CD4-positive, alpha-beta T cell treated with Interleukin-15 for 1 hour (primary cell): ENCODE data around the gene CLCA2.

ENCODE experiments used
- DNase-seq: peaks from one replicate; pipeline ENCODE4 v3.0.0-alpha.2; 2020

The CLCA2 gene

DNA sequence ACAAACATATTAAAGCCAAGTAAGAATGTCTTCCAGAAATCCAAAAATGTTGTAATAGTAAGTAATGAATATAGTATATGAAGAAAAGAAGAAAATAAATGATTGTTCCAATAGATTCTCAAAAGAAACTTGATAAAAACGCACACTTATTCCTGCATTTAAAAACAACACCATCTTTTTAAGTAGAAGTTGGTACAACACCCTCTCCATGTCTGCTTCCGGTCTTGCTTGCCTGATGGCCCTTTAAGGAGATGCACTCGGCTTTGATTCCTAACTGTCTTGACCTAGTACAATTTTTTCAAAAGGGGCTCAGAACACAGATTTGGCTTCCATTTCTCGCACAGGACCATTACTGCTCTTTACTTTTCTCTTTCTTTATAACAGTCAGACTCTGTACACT is 53.7 kb downstream of the CLCA2 start:
- no peak for DNase-seq

DNA sequence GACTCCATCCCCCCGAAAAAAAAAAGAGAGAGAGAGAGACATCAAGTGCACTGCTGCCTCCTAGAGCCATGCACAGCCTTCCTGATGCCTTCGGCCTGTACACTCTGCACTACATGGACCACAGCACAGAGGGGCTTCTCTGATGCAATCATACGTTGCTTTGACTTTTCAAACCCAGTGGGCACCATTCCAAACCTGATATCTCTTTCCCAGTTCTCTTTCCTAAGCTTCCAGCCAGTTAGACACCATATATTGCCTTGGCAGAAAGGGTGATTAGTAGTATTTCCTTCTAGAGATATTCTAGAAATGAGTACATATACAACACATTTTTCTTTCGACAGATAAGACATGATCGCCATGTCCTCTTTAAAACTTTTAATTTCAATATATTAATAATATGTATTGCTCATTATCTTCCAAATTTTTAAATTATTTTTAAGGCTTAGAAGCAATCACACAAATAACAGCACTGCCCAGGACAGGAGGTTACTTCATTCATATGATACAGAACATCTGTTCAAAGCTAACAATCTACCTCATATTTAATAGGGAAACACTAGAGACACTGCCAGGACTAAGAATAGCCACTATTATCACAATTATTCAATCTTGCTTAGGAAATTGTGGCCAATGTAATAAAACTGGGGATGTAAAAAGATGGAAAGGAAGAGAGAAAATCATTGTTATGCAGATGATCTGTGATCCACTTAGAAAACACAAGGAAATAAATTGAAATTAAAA is 54.6 kb downstream of the CLCA2 start:
- DNase-seq, result no peak

DNA sequence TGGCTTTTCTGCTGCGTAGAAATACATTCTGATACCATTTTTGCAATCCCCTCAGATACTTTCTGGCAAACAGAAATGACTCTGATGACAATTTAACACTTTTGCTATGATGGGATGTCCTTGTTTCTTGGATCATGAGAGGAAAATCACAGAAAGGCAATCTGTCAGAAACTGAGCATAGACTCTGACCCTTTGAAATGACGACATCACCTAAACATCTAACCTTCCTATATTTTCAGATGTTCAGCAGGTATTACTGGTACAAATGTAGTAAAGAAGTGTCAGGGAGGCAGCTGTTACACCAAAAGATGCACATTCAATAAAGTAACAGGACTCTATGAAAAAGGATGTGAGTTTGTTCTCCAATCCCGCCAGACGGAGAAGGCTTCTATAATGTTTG is 58.0 kb downstream of the CLCA2 start:
- DNase-seq, result no peak

DNA sequence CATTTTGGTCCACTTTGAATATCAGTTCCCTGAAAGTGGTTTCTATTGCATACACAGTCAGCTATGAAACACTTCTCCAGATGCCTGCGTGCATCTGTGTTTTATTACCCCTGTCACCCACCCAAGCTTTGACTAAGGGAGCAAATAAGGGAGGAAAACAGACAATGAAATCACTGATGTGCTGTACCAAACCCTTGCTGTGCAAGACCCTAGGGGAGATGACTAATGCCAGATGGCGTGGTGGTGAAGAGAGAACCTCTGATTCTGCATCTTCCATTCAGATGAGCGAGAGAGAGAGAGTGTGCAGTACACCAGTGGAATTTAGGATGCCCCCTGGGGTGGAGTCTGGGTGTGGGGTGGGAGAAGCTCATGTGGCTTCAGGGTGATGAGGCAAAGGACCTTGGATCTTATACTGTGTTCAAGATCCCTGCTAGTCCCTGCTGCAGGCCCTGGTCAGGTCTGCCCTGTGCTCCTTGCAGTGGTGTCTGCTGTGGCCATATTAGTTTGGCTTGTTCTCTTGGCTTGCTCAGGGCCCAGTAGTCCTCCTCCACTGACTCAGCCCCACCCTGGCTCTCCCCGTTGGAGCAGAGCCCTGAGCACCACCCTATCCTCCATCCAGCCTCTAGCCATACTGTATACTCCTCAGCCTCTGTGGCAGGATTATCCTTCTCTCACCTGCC is 63.3 kb downstream of the CLCA2 start:
- no peak for DNase-seq

DNA sequence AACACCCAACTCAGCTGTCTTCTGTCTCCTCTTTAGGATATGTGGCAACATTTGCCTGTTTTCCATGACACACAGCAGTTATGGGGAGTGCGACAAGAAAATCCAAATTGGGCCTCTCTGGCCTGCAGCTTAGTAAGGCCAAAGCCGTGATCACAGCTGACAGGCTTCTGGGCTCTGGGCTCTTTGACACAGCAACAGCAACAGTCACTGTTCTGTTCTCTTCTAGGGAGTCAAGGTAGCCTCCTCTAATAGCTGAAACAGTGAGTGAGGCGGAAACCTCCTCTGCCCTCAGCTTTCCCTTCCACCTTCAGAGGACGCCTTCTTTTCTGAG is 63.8 kb downstream of the CLCA2 start:
- no peak for DNase-seq

DNA sequence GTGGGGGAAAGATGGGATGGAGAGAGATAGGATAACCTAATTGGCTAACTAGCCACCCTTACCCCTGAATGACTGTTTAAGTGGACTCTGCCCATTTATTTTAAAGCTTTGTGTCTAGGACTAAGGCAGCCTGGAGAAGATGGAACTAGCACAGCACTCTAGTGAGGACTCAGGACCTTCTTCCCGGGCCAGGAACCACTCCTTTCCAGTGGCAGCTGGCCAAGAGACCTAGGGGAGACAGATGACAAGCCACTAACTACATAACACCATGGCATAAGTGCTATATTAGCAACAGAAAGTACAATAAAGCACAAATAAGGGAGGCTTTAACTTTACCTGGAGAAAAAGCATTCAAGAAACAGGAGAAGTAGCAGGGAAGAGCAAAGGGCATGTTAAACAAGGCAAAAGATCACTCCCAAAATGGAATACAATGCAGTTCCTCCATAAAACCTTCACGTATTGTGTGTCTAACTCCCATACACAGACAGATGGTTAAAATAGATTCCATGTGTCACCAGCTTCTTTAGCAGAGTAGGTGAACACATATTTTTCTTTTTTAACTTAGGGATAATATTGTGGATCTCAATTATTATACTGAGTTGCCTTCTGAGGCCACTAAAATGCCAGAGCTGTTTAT is 65.4 kb downstream of the CLCA2 start:
- DNase-seq, result no peak

DNA sequence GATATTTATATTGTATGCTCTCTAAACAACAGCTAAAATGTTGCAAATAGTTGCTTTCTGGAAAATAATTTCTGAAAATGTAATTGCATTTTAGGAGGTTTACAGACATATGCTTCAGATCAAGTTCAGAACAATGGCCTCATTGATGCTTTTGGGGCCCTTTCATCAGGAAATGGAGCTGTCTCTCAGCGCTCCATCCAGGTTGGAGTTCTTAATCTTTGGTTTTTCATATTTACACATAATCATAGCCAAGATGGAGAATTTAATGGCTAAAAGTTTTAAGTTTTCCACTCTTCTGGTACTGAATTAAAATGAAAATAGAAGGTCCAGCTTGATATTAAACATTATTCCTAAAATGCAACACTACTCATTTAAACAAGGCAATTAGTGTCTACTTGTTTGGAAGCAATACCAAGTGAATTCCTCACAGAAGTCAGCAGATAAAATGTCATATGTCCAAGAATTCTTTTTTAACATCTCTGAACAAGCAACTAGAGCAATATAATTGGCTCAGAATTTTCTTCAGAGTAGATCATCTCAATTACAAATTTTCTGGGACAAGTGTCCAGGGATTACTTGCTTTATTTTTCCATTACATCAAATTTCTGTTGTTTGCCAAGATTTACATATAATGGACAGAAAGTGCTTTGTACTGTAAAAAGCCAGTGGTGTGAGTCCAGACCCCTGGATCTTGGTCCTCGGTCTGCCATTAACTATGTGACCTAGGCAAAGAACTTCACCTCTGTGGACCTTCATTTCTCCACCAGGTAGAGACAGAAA is 67.4 kb downstream of the CLCA2 start:
- no peak for DNase-seq

DNA sequence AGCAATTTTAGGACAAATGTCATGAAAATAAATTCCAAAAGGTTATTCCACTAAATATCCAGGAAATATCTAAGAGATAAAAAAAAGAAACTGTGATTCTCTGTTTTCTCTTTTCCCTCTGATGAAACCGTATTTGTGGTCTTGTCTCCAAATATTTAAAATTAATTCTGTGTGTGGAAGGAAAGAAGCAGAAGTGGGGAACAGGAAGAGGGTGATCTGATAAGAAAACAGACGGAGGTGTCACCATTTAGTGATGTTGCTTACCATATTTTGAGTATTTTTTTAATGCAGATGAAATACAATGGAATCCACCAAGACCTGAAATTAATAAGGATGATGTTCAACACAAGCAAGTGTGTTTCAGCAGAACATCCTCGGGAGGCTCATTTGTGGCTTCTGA is 74.3 kb downstream of the CLCA2 start:
- no peak for DNase-seq

DNA sequence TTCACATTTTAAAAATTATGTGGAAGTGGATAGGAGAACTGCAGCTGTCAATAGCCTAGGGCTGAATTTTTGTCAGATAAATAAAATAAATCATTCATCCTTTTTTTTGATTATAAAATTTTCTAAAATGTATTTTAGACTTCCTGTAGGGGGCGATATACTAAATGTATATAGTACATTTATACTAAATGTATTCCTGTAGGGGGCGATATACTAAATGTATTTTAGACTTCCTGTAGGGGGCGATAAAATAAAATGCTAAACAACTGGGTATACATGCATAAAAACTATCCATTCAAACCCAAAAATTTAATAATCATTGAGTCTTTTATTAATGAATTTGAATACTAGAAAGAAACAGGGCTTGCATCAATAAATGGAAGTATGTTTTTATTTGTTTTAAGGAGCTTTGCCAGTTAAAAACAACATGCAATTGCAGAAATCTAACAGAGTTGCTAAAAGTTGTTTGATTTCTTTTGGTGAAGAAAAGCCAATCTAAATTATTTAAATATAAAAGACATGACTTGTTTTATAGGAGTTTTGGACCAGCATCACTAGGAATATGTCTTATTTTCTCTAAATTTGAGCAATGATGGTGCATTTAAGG is 76.1 kb downstream of the CLCA2 start:
- DNase-seq, result no peak

DNA sequence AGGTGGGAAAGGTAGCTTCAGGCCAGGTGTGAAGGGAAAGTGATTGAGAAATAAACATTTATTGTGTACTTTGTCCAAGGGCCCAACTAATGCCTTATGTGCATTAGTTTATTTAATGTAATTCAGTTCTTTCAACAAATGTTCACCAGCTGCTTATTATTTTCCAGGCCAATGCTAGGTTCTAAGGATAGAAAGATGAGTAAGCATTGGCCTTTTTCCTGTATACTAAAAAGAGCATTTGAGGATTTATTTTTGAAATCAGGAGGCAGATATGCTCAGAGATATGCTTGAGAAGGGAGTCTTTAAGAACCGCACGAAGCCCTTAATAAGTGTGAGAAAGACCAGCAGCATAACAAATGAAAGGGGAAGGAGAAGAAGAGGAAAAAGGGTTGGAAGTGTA is 76.7 kb downstream of the CLCA2 start:
- no peak for DNase-seq

DNA sequence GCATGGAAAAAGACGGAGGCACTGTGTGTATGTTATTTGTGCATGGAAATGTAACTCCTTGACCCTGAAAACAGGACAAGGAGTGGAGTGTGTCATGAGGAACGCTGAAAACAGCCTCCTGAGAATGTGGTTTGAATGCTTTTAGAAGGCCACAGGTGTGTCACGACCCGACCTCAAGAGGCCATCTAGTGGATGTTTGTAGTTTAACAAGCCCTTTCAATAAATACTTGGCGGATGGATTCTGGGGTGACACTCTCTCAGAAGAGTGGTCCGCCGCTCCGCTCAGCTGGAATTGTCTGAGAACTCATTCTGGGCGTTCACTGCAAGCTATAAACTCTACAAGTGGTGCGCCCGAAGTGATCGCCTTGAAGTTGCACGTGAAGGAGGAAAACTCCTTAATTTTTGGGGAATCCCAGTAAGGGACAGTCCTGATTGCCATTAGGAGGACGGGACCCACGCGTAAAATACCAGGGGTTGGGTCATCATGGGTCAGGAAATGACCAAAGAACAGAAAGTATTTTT is 78.2 kb downstream of the CLCA2 start:
- peak; percentile 44 for DNase-seq

DNA sequence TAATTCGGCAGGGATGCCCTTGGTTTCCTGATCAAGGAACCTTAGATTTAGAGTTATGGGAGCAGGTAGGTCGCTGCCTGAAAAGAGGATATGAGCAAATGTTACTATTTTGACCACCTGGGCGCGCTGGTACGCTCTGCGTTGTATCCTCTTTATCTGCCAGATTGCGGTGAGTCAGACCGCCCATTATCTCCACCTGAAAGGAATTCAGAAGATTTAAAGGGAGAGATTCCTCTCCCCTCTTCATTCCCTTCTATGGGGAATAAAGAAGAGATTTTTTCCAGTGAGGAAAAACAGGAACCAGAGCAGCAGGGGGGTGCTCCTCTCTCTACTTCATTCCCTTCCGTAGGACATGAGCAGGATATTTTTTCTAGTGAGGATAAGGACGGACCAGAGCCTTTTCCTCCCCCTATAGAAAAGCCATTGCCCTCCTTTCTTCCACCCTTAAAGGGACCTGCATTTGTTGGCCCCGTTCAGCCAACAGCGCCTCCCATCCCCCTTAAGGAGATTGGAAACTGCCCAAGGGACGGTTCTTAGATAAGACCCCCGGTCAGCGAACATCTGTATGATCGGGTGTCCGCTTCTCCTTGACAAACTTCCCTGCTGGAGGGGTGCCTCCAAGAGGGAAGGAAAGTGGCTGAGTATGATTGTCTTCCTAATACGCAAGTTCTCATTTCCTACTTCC is 78.9 kb downstream of the CLCA2 start:
- DNase-seq, result no peak

DNA sequence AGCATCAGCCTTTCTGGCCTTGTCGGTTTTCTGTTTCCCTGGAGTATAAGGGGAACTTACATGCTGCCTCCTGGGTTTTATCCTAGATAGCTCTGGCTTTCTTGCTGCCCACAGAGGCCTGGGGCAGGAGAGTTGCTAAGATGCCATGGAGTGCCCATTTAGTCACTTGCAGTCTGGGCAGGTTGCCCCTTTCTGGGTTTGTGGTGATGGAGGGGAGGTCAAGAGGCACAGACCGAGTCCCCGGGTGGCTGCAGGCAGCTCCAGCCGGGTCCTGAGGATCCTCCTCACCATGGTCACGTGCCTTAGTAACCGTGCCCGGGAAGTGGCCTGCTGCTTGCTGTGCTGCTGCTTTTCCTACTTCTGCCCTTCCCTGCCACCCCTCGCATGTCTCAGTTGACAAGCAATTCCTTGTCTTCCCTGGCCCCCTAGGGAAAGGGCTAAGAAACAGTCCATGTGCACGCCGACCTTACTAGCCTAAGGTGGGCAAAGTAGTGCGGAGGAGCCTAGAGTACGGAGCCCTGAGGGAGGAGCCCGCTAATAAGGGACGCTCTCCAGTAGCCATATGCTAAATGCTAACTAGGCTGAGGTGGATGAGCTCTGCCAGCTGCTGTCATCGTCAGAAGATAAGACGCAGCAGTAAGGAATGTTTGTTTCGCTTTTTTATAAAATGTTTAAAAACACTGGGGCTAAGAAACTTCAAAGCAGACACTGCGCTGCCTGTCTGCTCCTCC is 79.6 kb downstream of the CLCA2 start:
- no peak for DNase-seq

DNA sequence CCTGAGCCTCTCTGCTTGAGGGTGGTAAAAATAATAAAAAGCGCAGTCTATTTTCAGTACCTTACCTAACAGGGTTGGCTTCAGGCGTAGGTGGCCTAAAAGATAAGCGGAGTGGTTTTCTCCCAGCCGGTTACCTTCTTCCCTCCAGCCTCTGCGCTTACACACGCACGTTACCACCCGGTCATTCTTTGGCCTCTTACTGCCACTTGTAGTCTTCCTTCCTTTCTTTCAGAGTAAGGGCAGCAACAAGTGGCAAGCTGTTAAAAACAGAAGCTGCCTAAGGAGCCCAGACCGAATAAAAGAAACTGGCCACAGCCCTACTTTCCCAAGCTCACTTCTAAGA is 80.1 kb downstream of the CLCA2 start:
- DNase-seq, result no peak

DNA sequence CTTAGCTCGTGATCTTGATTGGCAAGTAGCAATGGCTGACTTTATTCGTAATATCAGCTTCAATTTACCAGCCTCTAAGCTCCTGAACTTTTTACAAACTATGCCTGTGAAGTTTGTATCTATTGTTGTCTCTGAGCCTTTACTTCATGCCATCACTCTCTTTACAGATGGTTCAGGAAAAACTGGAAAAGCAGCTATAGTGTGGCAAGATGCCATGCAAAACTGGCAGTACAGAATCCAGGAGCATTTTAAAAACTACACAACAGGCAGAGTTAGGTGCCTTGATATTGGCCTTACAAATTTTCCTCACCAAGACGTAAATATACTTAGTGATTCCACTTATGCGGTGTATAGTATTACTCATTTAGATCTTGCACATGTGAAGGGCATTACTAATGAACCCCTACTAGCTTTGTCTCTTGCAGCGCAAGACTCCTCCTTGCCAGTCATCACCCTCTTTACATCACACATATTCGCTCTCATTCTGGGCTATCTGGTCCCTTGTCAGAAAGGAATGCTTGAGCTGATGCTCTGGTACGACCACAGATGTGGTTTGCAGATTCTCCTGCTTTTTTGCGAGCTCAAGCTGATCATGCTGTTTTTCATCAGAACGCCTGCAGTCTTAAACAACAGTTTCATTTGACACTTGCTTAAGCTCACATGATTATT is 81.1 kb downstream of the CLCA2 start:
- DNase-seq, result no peak

DNA sequence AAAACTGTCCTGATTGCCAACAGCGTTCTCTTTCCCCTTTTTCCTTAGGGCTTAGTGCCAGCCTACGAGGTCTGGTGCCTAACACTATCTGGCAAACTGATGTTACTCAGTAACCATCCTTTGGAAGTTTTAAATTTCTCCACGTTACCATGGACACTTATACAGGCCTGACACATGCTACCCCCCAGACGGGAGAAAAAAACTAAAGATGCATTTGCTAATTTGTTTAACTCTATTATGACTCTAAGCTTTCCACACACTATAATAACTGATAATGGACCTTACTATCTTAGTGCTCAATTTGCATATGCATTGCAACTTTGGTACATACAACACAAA is 81.6 kb downstream of the CLCA2 start:
- no peak for DNase-seq
